Mammary epithelial cell (primary cell): ENCODE measurements around the gene YJU2.

ENCODE experiments used
- EZH2 ChIP-seq: IDR thresholded peaks from 2 replicates; pipeline ENCODE4 v1.6.1; 2012; ENCODE audit warnings: low read length, inconsistent platforms, borderline replicate concordance
- TF ChIP-seq, protein P1 (sequence below), 2 donors: IDR thresholded peaks in 1 of 2; conservative IDR thresholded peaks in 1 of 2; 2 replicates each; pipeline ENCODE4 v1.5.1; 2011 to 2012; ENCODE audit warnings: inconsistent platforms in 2 of 2, low read length in 2 of 2, mild to moderate bottlenecking in 2 of 2, control low read depth in 1 of 2, low read depth in 1 of 2; ENCODE audit not compliant: insufficient read depth in 1 of 2; ENCODE audit errors: extremely low read depth in 1 of 2

GRCh38 chr19:4278419-4279266, 31.8 kb downstream of the YJU2 start, which contains the start of gene SHD:
- TF ChIP-seq, protein P1, sequence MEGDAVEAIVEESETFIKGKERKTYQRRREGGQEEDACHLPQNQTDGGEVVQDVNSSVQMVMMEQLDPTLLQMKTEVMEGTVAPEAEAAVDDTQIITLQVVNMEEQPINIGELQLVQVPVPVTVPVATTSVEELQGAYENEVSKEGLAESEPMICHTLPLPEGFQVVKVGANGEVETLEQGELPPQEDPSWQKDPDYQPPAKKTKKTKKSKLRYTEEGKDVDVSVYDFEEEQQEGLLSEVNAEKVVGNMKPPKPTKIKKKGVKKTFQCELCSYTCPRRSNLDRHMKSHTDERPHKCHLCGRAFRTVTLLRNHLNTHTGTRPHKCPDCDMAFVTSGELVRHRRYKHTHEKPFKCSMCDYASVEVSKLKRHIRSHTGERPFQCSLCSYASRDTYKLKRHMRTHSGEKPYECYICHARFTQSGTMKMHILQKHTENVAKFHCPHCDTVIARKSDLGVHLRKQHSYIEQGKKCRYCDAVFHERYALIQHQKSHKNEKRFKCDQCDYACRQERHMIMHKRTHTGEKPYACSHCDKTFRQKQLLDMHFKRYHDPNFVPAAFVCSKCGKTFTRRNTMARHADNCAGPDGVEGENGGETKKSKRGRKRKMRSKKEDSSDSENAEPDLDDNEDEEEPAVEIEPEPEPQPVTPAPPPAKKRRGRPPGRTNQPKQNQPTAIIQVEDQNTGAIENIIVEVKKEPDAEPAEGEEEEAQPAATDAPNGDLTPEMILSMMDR (conservative IDR thresholded peaks at IDR 0.05 in 1 of 2, IDR thresholded peaks at IDR 0.05 in 1 of 2; ENCODE audit: extremely low read depth in 1 of 2, insufficient read depth in 1 of 2, low read depth in 1 of 2, low read length in 2 of 2): no peak
- TF ChIP-seq EZH2: peak; percentile 30
